Subcutaneous adipose tissue (tissue), 4 donors: ENCODE results near the gene SND1. TPM values are rescaled to one million over a fixed set of nuclear protein-coding genes. Genes with fewer than 3 reads are reported as not detected.

ENCODE experiments used
- total RNA-seq, 4 donors: library from RNA; depleted of rRNA; stranded (reverse); fragments of >200 nt; gene quantifications; one replicate each; pipeline ENCODE4 v1.1.0, GENCODE V29; 2016
- TF ChIP-seq, protein P1 (sequence below): fragments of 450-650 bp; IDR thresholded peaks from one replicate; pipeline ENCODE4 v1.5.1; 2016; ENCODE audit warnings: low read depth, mild to moderate bottlenecking, control low read depth, antibody characterized with exemption, moderate library complexity

The SND1 gene
- total RNA-seq, 4 donors from 2014 or later: 73.9 to 98.3 (median 88.9) TPM

DNA sequence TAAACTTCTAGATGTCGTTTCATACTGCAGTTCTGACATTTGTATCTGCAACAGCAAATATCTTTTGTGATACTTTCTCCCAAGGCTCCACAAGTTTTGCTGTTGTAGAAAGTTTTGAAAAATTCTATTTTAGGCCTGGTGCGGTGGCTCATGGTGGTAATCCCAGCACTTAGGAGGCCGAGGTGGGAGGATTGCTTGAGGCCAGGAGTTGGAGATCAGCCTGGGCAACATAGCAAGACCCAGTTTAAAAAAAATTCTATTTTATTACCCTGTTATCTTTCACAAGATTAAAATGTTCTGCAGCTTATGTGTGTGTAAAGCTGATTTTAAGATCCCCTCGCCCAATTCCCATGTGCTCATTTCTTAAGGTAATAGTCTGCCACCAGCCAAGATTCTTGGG lies 1.4 kb downstream of the SND1 start:
- TF ChIP-seq, protein P1, sequence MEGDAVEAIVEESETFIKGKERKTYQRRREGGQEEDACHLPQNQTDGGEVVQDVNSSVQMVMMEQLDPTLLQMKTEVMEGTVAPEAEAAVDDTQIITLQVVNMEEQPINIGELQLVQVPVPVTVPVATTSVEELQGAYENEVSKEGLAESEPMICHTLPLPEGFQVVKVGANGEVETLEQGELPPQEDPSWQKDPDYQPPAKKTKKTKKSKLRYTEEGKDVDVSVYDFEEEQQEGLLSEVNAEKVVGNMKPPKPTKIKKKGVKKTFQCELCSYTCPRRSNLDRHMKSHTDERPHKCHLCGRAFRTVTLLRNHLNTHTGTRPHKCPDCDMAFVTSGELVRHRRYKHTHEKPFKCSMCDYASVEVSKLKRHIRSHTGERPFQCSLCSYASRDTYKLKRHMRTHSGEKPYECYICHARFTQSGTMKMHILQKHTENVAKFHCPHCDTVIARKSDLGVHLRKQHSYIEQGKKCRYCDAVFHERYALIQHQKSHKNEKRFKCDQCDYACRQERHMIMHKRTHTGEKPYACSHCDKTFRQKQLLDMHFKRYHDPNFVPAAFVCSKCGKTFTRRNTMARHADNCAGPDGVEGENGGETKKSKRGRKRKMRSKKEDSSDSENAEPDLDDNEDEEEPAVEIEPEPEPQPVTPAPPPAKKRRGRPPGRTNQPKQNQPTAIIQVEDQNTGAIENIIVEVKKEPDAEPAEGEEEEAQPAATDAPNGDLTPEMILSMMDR: no peak

- TF ChIP-seq, protein P1: no peak
Measured at GRCh38 chr7:127654404-127655394, 2.7 kb downstream of the SND1 start.

- TF ChIP-seq, protein P1: no peak
Measured at GRCh38 chr7:127655720-127656119, 3.7 kb downstream of the SND1 start.

- TF ChIP-seq, protein P1: no peak
Measured at GRCh38 chr7:127657500-127657899, 5.5 kb downstream of the SND1 start.

DNA sequence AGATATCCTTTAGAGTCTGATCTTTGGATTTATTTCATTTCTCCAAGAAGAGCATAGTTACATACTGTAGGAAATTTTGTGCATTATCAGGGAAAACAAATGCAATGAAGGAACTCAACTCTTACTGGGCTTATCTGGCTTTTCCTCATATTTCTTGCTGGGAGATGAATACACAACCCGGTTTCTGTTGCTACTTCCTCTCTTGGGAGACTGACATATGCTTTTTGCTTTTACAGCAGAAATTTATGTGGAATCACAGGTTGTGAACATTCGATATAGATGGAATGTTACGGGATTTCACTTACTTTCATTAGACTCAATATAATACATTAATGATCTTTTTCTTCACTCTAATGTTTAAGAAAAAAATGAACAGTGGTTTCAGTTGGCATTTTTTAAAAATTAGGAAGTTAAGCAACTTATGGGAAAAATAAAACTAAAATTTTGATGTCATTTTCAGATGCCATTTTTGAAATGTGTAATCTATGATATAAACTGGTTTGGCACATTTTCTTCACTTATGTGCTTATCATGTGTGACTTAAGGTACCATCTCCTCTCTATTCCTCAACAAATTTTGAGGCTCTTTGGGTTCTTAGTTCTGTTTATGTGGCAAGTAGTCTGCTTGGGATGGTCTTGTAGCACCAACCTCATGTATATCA lies 7.1 kb downstream of the SND1 start:
- TF ChIP-seq, protein P1: no peak

- TF ChIP-seq, protein P1: no peak
Measured at GRCh38 chr7:127665922-127666321, 13.9 kb downstream of the SND1 start.

DNA sequence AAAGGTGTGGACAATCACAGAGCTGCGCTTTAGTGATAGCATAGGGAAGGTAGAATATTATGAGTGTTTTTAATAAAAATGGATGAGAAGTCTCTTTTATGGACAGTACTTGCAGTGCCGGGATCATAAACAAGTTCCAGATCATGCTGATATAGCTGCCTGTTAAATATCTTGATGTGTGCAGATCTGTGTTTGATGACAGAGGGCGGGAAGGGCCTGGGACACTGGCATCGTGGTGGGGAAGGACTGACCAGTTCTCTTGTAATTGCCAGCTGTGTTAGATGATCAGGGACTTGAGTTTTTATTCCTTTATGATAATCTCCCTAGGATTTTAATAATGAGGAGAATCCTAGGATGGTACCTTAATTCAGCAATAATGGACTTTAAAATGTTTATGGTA lies 14.6 kb downstream of the SND1 start:
- TF ChIP-seq, protein P1: no peak
